Epithelial cell of esophagus (primary cell): ENCODE measurements around the gene ACTRT3.

ENCODE experiments used
- DNase-seq: peaks from one replicate; pipeline ENCODE4 v3.0.0; 2010; ENCODE audit warnings: low read depth
- H3K4me3 ChIP-seq: 2 replicates; pipeline ENCODE4 v1.5.1; 2011; ENCODE audit warnings: mild to moderate bottlenecking, low read length, control low read depth
- TF ChIP-seq, protein P1 (sequence below): IDR thresholded peaks from 2 replicates; pipeline ENCODE4 v1.5.1; 2011; ENCODE audit warnings: low read depth, mild to moderate bottlenecking, low read length, control low read depth, inconsistent platforms; ENCODE audit not compliant: insufficient read depth; ENCODE audit errors: missing control alignments

Gene ACTRT3

DNA sequence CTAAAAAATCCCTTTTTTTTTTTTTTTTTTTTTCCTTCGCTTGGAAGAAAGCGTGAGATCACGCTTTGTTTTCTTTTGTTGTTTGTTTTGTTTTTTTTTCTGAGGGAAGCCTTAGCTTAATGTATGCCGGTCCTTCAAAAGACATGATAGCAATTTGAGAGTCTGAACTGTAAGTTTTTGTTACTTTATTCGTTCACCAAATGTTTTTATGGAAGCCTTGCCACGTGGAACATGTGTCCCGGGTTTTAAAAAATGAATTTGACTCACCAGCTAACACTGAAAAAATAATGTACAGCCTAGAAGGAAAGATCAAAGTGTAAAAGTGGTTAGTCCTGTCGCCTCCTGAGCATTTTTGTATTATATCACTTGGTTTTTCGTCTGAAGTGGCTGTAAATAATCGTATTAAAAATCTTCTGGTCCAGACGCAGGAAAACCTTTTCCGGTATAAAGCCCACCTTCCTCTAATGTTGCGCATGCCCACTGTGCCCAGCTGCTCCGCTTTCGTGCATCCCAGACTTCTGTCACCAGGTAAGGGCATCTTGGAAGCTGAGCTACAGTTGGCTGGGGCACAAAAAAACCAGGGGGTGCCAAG lies 3.0 kb upstream of the ACTRT3 start:
- peak; percentile 81 for DNase-seq
- H3K4me3 ChIP-seq: peak overlapping the region; percentile 94
- TF ChIP-seq, protein P1, sequence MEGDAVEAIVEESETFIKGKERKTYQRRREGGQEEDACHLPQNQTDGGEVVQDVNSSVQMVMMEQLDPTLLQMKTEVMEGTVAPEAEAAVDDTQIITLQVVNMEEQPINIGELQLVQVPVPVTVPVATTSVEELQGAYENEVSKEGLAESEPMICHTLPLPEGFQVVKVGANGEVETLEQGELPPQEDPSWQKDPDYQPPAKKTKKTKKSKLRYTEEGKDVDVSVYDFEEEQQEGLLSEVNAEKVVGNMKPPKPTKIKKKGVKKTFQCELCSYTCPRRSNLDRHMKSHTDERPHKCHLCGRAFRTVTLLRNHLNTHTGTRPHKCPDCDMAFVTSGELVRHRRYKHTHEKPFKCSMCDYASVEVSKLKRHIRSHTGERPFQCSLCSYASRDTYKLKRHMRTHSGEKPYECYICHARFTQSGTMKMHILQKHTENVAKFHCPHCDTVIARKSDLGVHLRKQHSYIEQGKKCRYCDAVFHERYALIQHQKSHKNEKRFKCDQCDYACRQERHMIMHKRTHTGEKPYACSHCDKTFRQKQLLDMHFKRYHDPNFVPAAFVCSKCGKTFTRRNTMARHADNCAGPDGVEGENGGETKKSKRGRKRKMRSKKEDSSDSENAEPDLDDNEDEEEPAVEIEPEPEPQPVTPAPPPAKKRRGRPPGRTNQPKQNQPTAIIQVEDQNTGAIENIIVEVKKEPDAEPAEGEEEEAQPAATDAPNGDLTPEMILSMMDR: no peak

DNA sequence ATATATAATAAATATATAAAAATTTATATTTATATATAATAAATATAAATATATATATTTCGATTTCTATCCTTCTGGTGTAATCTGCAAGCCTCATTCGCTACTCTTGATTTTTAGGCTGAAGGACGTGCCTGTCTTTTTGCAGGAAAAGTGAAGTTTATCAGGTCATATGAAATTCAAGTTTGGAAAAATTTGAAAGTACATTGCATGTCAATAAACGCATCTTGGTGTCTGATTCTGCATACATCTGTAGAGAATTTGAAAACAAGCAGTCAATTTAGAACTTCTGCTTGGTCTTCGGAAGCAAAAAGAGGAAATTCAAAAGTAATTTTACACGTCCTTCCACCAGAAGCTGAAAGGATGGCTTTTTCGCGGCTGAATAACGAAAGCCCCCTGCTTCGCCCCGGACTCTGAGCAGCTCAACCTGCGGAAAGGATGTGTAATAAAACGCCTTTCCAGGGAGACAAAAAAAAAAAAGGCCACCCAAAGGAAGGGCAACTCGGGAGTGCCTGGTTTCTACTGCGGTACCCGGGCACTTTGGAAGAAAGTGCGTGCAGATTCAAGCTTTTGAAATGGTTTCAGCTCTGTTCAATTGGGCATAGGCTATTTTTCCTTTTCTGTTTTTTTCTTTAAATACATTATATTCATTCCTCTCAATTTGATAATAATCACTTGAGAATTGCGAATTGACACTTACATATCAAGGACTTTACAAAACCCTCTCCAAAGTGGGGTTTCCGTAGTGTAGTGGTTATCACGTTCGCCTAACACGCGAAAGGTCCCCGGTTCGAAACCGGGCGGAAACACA lies 2.3 kb upstream of the ACTRT3 start:
- DNase-seq: peak; percentile 60
- TF ChIP-seq, protein P1: no peak
- peak overlapping the region; percentile 94 for H3K4me3 ChIP-seq

DNA sequence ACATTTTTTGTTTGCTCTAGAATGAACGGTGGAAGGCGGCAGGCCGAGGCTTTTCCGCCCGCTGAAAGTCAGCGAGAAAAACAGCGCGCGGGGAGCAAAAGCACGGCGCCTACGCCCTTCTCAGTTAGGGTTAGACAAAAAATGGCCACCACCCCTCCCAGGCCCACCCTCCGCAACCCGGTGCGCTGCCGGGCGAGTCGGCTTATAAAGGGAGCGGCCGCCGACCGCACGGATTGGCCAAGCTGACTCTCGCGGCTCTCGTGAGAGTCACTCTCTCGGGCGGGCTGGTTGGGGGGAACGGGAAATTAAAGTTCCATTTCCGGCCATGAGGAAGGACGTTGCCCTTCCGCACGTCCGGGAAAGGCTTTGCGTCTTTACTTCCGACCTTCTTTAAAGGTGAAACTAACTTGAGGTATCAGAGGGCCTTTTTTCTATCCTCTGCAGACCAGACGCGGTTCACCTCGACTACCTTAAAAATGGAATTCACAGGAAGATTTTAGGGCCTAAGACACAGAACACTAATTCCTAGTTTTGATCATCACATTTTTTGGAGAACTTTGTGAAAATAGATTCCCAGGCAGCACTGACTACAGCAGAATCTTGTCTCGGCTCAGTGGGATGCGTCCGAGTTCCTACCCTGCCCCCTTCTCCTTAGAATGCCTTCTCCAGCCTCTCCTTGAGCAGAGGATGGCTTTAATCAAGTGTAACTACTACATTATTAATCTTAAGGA lies 4.3 kb downstream of the ACTRT3 start, which contains the start of gene TERC:
TERC (minus strand) TSS at position 179 of the 731 bp plus-strand sequence.
- peak within 1 kb of the TSS; percentile 88 for H3K4me3 ChIP-seq
- TF ChIP-seq, protein P1: no peak
- peak; percentile 90 for DNase-seq

DNA sequence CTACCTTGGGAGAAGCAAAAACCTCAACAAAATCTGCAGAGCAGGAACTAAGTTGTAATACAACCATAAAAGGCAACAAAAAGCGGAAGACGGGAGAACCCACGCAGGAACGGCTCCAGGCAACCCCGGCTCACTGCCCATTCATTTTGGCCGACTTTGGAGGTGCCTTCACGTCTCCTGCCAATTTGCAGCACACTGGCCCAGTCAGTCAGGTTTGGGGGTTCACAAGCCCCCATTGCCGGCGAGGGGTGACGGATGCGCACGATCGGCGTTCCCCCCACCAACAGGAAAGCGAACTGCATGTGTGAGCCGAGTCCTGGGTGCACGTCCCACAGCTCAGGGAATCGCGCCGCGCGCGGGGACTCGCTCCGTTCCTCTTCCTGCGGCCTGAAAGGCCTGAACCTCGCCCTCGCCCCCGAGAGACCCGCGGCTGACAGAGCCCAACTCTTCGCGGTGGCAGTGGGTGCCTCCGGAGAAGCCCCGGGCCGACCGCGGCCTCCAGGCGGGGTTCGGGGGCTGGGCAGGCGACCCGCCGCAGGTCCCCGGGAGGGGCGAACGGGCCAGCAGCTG lies 5.0 kb downstream of the ACTRT3 start:
- H3K4me3 ChIP-seq: peak overlapping the region; percentile 88
- DNase-seq: peak; percentile 44
- TF ChIP-seq, protein P1: no peak

DNA sequence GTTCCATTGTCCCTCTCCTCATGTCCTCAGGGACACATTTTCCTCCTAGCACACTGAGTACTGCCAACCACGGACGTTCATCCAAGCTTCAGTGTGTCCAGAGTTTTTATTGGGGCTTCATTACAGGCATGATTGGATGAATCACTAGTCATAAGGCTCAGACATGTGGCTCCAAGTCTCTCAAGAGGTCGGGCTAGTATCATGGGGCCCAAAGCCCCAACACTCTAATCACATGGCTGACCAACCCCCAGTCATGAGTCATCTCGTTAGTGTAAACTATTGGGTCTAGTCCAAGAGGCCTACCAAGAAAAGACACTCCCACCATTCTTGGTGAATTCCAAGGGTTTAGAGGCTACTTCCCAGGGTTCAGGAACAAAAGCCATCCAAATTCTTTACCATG lies 8.9 kb downstream of the ACTRT3 start:
- peak; percentile 34 for DNase-seq
- H3K4me3 ChIP-seq: no peak overlapping the region
- TF ChIP-seq, protein P1: no peak

DNA sequence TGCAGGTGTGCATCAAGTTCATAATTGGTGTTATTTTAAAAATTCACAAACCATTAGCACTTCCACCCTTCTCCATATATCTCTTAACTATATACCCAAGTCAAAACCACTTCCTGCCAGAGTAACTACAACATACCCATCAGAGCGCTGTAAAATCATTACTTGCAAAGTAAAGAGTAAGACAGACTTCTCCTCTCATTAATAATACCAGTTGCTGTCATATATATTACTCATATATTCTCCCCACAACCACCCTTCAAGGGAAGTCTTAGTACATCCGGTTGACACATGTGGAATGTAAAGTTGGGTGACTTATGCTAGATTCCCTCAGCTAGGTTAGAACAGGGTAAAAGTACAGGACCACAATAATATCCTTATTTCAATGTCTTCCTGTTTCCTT lies 10.1 kb downstream of the ACTRT3 start:
- peak; percentile 89 for DNase-seq
- H3K4me3 ChIP-seq: no peak overlapping the region
- TF ChIP-seq, protein P1: no peak
